GM23248 (cell line): Measurements from ENCODE around the gene TSPAN17. TPM values are rescaled to one million over a fixed set of nuclear protein-coding genes. Genes with fewer than 3 reads are reported as not detected.
A peak's percentile ranks its signal among the peaks of the same experiment; 100 is the strongest.
"Not testable (repeated sequence)": the region's sequence is repeated elsewhere in the genome, so short reads cannot be mapped to it uniquely, and the experiment has no call there.

ENCODE experiments used
- DNase-seq: peaks from one replicate; pipeline ENCODE4 v3.0.0-alpha.2; 2015
- H2AFZ ChIP-seq: fragments of 200-600 bp; sonication (generic); 2 replicates; pipeline ENCODE4 v1.6.1; 2016; ENCODE audit warnings: antibody characterized with exemption
- H3F3A ChIP-seq: fragments of 200-600 bp; sonication (generic); 2 replicates; pipeline ENCODE4 v1.6.1; 2016; ENCODE audit warnings: mild to moderate bottlenecking, antibody characterized with exemption, mixed run types; ENCODE audit not compliant: insufficient read depth
- H3K27ac ChIP-seq: fragments of 200-600 bp; sonication (generic); 2 replicates; pipeline ENCODE4 v1.5.1; 2016; ENCODE audit warnings: mild to moderate bottlenecking
- H3K27me3 ChIP-seq: fragments of 200-600 bp; sonication (generic); replicated peaks from 2 replicates; pipeline ENCODE4 v1.6.1; 2016; ENCODE audit warnings: mild to moderate bottlenecking; ENCODE audit not compliant: insufficient read depth
- H3K36me3 ChIP-seq: fragments of 200-600 bp; sonication (generic); 2 replicates; pipeline ENCODE4 v1.6.1; 2016; ENCODE audit warnings: low read depth, mild to moderate bottlenecking
- H3K4me1 ChIP-seq: fragments of 200-600 bp; sonication (generic); 2 replicates; pipeline ENCODE4 v1.6.1; 2016; ENCODE audit warnings: mild to moderate bottlenecking; ENCODE audit not compliant: insufficient read depth
- H3K4me2 ChIP-seq: fragments of 200-600 bp; sonication (generic); one replicate; pipeline ENCODE4 v1.6.1; 2016; ENCODE audit warnings: mild to moderate bottlenecking; ENCODE audit not compliant: unreplicated experiment
- H3K4me3 ChIP-seq: fragments of 200-600 bp; sonication (generic); 2 replicates; pipeline ENCODE4 v1.5.1; 2016; ENCODE audit warnings: mild to moderate bottlenecking
- H3K79me2 ChIP-seq: fragments of 200-600 bp; sonication (generic); 2 replicates; pipeline ENCODE4 v1.6.1; 2016; ENCODE audit warnings: mild to moderate bottlenecking; ENCODE audit not compliant: insufficient read depth
- H3K9ac ChIP-seq: fragments of 200-600 bp; sonication (generic); 2 replicates; pipeline ENCODE4 v1.6.1; 2016; ENCODE audit warnings: mild to moderate bottlenecking
- H3K9me2 ChIP-seq: fragments of 200-600 bp; sonication (generic); 2 replicates; pipeline ENCODE4 v1.6.1; 2016; ENCODE audit warnings: mixed run types, mild to moderate bottlenecking, moderate library complexity; ENCODE audit not compliant: insufficient read depth
- H3K9me3 ChIP-seq: fragments of 200-600 bp; sonication (generic); one replicate; pipeline ENCODE4 v1.6.1; 2017; ENCODE audit warnings: low read depth
- H4K20me1 ChIP-seq: fragments of 200-600 bp; sonication (generic); 2 replicates; pipeline ENCODE4 v1.6.0; 2016; ENCODE audit not compliant: insufficient read depth
- EZH2 ChIP-seq: fragments of 200-600 bp; sonication (generic); IDR thresholded peaks from 2 replicates; pipeline ENCODE4 v1.6.1; 2018; ENCODE audit warnings: antibody characterized with exemption, mild to moderate bottlenecking; ENCODE audit not compliant: insufficient read depth, poor library complexity, severe bottlenecking
- EZH2phosphoT487 ChIP-seq: fragments of 200-600 bp; sonication (generic); IDR thresholded peaks from 2 replicates; pipeline ENCODE4 v1.6.1; 2018; ENCODE audit warnings: antibody characterized with exemption, moderate library complexity, mild to moderate bottlenecking, low read depth; ENCODE audit not compliant: insufficient read depth
- WGBS, 2 experiments: methylation state at CpG; one replicate each; pipeline ENCODE4 v1.1.6; 2015 to 2017; ENCODE audit warnings: low lambda C conversion rate in 2 of 2, low coverage in 1 of 2; ENCODE audit errors: missing lambda C conversion rate in 2 of 2; 5-methylcytosine and 5-hydroxymethylcytosine counted together
- in situ Hi-C: fragments of 300-500 bp; cut with MboI; formaldehyde crosslinking; loops from 2 replicates; pipeline ENCODE4 v1.15.0; 2020
- polyA plus RNA-seq: library from polyadenylated mRNA; unstranded; fragments of >200 nt; fragmentation: Nextera tagmentation; extraction: Ambion mirVana; gene quantifications from 2 replicates; pipeline ENCODE4 v1.2.1, GENCODE V29; 2016
- total RNA-seq: library from RNA; depleted of rRNA; stranded (reverse); fragments of >200 nt; shearing (Covaris generic); gene quantifications from 2 replicates; pipeline ENCODE4 v1.2.3, GENCODE V29; 2014; rRNA removed

Gene TSPAN17, protein sequence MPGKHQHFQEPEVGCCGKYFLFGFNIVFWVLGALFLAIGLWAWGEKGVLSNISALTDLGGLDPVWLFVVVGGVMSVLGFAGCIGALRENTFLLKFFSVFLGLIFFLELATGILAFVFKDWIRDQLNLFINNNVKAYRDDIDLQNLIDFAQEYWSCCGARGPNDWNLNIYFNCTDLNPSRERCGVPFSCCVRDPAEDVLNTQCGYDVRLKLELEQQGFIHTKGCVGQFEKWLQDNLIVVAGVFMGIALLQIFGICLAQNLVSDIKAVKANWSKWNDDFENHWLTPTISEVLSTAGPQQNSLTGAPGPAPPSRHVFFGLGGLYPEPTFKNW
- total RNA-seq (41.2 and 42.2 TPM in 2 replicates), polyA plus RNA-seq (29.9 and 30.0 TPM in 2 replicates)

DNA sequence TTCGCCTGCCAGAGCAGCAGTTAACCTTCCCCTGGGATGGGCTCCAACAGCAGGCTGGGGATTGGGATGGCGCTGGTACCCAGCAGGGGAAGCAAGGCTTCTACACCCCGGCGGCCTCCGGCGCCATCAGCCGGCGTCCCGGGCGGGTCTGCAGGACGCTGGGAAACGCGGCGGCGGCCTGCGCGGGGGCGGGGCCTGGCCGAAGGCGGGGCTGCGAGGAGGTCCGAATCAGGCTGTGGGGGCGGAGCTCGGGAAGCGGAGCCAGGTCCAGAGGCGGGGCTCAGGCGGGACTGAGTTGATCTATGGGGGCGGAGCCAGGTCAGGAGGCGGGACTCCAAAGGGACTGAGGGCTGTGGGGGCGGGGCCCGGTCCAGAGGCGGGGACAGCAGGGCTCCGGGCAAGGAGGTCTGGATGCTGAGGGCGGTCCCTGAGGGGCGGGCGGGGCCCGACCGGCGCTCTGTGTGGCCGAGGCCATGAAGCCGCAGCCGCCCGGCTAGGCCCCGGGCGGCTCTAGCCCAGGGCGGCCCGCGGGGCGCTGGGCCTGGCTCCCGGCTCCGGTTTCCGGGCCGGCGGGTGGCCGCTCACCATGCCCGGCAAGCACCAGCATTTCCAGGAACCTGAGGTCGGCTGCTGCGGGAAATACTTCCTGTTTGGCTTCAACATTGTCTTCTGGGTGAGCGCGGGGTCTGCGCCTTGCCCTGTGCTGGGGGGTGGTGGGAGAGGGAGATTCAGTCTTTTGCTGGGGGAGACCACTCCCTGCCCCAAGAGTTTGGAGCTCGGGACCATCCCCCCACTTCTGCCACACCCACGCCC is at the start of gene TSPAN17:
TSPAN17 (plus strand) TSS at position 455 of the 813 bp plus-strand sequence; CDS start at position 587, 132 bp downstream.
- Histone ChIP-seq H3K4me3 (peak within 1 kb of the TSS; percentile 86), H3K4me2 (peak within 1 kb of the TSS; percentile 89), H3K27ac (peak within 1 kb of the TSS; percentile 47), H3K9me3 (no peaks in the 10 kb centered on the region), H4K20me1 (no peaks in the 10 kb centered on the region), H3K9me2 (no peaks in the 10 kb centered on the region), H3K36me3 (no peaks in the 10 kb centered on the region), H3K27me3 (no peaks in the 10 kb centered on the region), H2AFZ (peak within 1 kb of the TSS; percentile 90), H3K4me1 (0 out of 2 replicates have a peak, but pooled peaks cover 8% of the 10 kb centered on the region), H3K79me2 (peaks cover 36% of the 10 kb centered on the region), H3K9ac (peak within 1 kb of the TSS; percentile 90), H3F3A (0 out of 2 replicates have a peak, but pooled peaks cover 1% of the 10 kb centered on the region)
- no peak for TF ChIP-seq EZH2phosphoT487
- TF ChIP-seq EZH2: no peak
- DNase-seq: peak; percentile 100
- in situ Hi-C loops: no loop called here
- 1 to 2% methylated on average over 38 to 48 of the region's 63 CpGs for WGBS, 2 experiments

DNA sequence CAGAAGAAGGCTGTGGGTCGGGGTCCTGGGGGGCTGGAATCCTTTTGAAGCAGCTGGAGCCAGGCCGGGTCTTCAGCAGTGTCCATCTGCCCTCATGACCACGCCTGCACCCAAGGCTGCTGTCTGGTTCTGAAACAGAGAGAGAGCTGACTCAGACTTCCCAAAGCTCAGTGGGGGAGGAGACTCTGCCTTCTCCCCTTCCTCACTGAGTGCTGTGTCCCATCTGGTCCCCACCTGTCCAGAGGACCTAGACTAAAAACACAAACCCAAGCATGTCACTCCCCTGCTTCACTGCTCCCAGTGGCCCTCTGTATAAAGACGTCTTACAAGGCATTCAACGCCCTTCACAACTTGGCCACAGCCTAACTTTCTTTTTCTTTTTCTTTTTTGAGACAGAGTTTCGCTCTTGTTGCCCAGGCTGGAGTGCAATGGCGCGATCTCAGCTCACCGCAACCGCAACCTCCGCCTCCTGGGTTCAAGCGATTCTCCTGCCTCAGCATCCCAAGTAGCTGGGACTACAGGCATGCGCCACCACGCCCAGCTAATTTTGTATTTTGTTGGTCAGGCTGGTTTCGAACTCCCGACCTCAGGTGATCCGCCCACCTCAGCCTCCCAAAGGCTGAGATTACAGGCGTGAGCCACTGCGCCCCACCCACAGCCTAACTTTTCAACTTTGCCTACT is 47.4 kb upstream of the TSPAN17 start:
- H3K27ac ChIP-seq, H3K4me3 ChIP-seq, H3K27me3 ChIP-seq, H3K9ac ChIP-seq, H3K36me3 ChIP-seq, H3K4me2 ChIP-seq, H3F3A ChIP-seq, H3K4me1 ChIP-seq, H3K9me3 ChIP-seq, H2AFZ ChIP-seq, in situ Hi-C loops, H3K79me2 ChIP-seq, H4K20me1 ChIP-seq, H3K9me2 ChIP-seq: not testable (repeated sequence)
- DNase-seq: peak; percentile 21
- 73 to 74% methylated on average over 19 of the region's 19 CpGs for WGBS, 2 experiments

DNA sequence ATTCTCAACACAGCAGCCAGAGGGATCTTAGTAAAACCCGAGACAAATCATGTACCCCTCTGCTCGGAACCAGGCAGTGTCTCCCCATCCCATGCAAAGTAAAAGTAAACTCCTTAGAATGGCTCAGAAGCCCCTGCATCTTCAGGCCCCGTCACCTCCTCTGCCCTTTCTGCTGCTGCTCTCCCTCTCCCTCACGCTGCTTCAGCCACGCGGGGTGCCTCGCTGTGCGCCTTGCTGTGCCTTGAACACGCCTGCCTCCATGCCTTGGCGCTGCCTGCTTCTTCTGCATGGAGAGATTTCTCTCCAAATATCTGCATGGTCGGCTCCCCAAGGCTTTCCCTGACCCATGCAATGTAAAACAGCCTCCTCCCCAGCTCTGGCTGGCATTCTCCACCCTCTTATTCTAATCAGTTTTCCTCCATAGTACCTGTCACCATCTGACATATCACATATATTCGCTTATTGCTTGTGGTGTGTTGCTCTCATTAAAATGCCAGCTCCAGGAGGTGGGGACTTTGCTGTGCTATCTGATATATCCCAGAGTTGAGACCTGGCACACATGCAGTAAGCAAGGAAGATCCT is 45.3 kb upstream of the TSPAN17 start:
- no peaks in the 10 kb centered on the region for H3K36me3 ChIP-seq
- WGBS, 2 experiments: 84 to 92% methylated on average over 12 of the region's 12 CpGs

DNA sequence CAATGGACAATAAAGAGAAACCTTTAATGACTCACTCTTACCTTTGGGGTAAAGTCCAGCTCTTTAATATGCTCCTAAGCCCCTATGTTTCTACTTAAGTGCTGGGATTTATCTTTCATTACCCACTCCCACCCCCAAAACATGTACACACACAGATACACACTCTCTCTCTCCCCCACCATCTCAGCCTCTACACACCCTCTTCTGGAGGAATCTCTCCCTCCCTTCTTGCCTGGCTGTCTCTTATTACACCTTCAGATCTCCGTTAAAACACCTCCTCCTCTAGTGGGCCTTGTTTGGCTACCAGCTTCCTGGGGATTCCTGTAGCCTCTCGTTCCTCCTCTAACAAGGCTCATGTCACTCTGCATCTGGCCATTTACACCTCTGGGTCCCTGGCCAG is 44.2 kb upstream of the TSPAN17 start:
- H3K4me1 ChIP-seq: no peaks in the 10 kb centered on the region
- H3K27me3 ChIP-seq: no peaks in the 10 kb centered on the region
- in situ Hi-C loops: no loop called here
- 16 to 38% methylated on average over 2 of the region's 2 CpGs for WGBS, 2 experiments
- no peak for DNase-seq
- H3K79me2 ChIP-seq: no peaks in the 10 kb centered on the region
- H3K4me2 ChIP-seq: no peak overlapping the region
- H3K4me3 ChIP-seq: no peak overlapping the region
- H3F3A ChIP-seq: no peaks in the 10 kb centered on the region
- H3K9me2 ChIP-seq: no peaks in the 10 kb centered on the region
- H3K36me3 ChIP-seq: no peaks in the 10 kb centered on the region
- TF ChIP-seq EZH2 (no peak), EZH2phosphoT487 (no peak)
- H4K20me1 ChIP-seq: no peaks in the 10 kb centered on the region
- no peak overlapping the region for H3K9ac ChIP-seq
- no peak overlapping the region for H3K27ac ChIP-seq
- no peaks in the 10 kb centered on the region for H3K9me3 ChIP-seq
- no peak overlapping the region for H2AFZ ChIP-seq

More for the DNA sequence above, 45.3 kb upstream of the TSPAN17 start:
- Histone ChIP-seq H3K4me1 (no peaks in the 10 kb centered on the region), H3K79me2 (no peaks in the 10 kb centered on the region), H2AFZ (no peak overlapping the region), H3F3A (no peaks in the 10 kb centered on the region), H3K27me3 (no peaks in the 10 kb centered on the region), H3K4me3 (no peak overlapping the region), H3K27ac (no peak overlapping the region), H3K9me3 (no peaks in the 10 kb centered on the region), H3K4me2 (no peak overlapping the region), H3K9me2 (no peaks in the 10 kb centered on the region), H3K9ac (no peak overlapping the region), H4K20me1 (no peaks in the 10 kb centered on the region)
- DNase-seq: no peak
- in situ Hi-C loops: no loop called here
- TF ChIP-seq EZH2phosphoT487 (no peak), EZH2 (no peak)
